Activated naive CD8-positive, alpha-beta T cell treated with anti-CD3 and anti-CD28 coated beads for 36 hours (primary cell): Measurements from ENCODE around the gene TMEM151A. TPM values are rescaled to one million over a fixed set of nuclear protein-coding genes. Genes with fewer than 3 reads are reported as not detected.

Source experiments
- DNase-seq: peaks from one replicate; pipeline ENCODE4 v3.0.0; 2021
- H3K27ac Mint-ChIP-seq: one replicate; pipeline ENCODE4 v1.8.0; 2022; ENCODE audit warnings: mild to moderate bottlenecking, moderate library complexity, mixed read lengths
- H3K27me3 Mint-ChIP-seq: one replicate; pipeline ENCODE4 v1.8.0; 2022; ENCODE audit warnings: mild to moderate bottlenecking, mixed read lengths
- H3K36me3 Mint-ChIP-seq: one replicate; pipeline ENCODE4 v1.8.0; 2021; ENCODE audit warnings: mild to moderate bottlenecking, mixed read lengths
- H3K4me1 Mint-ChIP-seq: one replicate; pipeline ENCODE4 v1.8.0; 2021; ENCODE audit warnings: mixed read lengths
- H3K4me3 Mint-ChIP-seq: one replicate; pipeline ENCODE4 v1.8.0; 2022; ENCODE audit warnings: mild to moderate bottlenecking, moderate library complexity, mixed read lengths
- H3K9me3 Mint-ChIP-seq: one replicate; pipeline ENCODE4 v1.8.0; 2022; ENCODE audit warnings: mixed read lengths
- total RNA-seq, 2 experiments: library from RNA; stranded (reverse); gene quantifications; one replicate each; pipeline ENCODE4 v1.2.3, GENCODE V29; 2021

Gene TMEM151A
- total RNA-seq, 2 experiments from 2014 or later = not detected

- H3K4me1 Mint-ChIP-seq = peaks cover 24% of the 10 kb centered on the region
- no peak overlapping the region for H3K4me3 Mint-ChIP-seq
- H3K27ac Mint-ChIP-seq = no peak overlapping the region
- peaks cover 18% of the 10 kb centered on the region for H3K36me3 Mint-ChIP-seq
- no peaks in the 10 kb centered on the region for H3K27me3 Mint-ChIP-seq
- DNase-seq = no peak
- H3K9me3 Mint-ChIP-seq = no peaks in the 10 kb centered on the region
Measured at GRCh38 chr11:66263785-66264184, 27.9 kb upstream of the TMEM151A start.

GRCh38 chr11:66264383-66264782, 27.3 kb upstream of the TMEM151A start:
- no peaks in the 10 kb centered on the region for H3K9me3 Mint-ChIP-seq
- no peak for DNase-seq
- no peak overlapping the region for H3K4me3 Mint-ChIP-seq
- H3K4me1 Mint-ChIP-seq = peaks cover 19% of the 10 kb centered on the region
- no peaks in the 10 kb centered on the region for H3K27me3 Mint-ChIP-seq
- no peak overlapping the region for H3K27ac Mint-ChIP-seq
- peaks cover 12% of the 10 kb centered on the region for H3K36me3 Mint-ChIP-seq

GRCh38 chr11:66264914-66265313, 26.8 kb upstream of the TMEM151A start:
- peaks cover 19% of the 10 kb centered on the region for H3K4me1 Mint-ChIP-seq
- H3K4me3 Mint-ChIP-seq = no peak overlapping the region
- H3K27ac Mint-ChIP-seq = no peak overlapping the region
- peak; percentile 56 for DNase-seq
- no peaks in the 10 kb centered on the region for H3K9me3 Mint-ChIP-seq
- peaks cover 7% of the 10 kb centered on the region for H3K36me3 Mint-ChIP-seq
- no peaks in the 10 kb centered on the region for H3K27me3 Mint-ChIP-seq

- peaks cover 24% of the 10 kb centered on the region for H3K4me1 Mint-ChIP-seq
- peaks cover 5% of the 10 kb centered on the region for H3K36me3 Mint-ChIP-seq
- H3K9me3 Mint-ChIP-seq = no peaks in the 10 kb centered on the region
- H3K27me3 Mint-ChIP-seq = no peaks in the 10 kb centered on the region
- DNase-seq = no peak
- no peak overlapping the region for H3K4me3 Mint-ChIP-seq
- no peak overlapping the region for H3K27ac Mint-ChIP-seq
Measured at GRCh38 chr11:66265531-66266377, 25.9 kb upstream of the TMEM151A start.

GRCh38 chr11:66266378-66267038, 25.2 kb upstream of the TMEM151A start:
- no peaks in the 10 kb centered on the region for H3K27me3 Mint-ChIP-seq
- H3K36me3 Mint-ChIP-seq = peaks cover 7% of the 10 kb centered on the region
- no peaks in the 10 kb centered on the region for H3K9me3 Mint-ChIP-seq
- peak overlapping the region; percentile 85 for H3K27ac Mint-ChIP-seq
- peaks cover 26% of the 10 kb centered on the region for H3K4me1 Mint-ChIP-seq
- DNase-seq = no peak
- H3K4me3 Mint-ChIP-seq = no peak overlapping the region

- DNase-seq = no peak
- H3K9me3 Mint-ChIP-seq = no peaks in the 10 kb centered on the region
- peaks cover 28% of the 10 kb centered on the region for H3K4me1 Mint-ChIP-seq
- peak overlapping the region; percentile 86 for H3K4me3 Mint-ChIP-seq
- peak overlapping the region; percentile 85 for H3K27ac Mint-ChIP-seq
- no peaks in the 10 kb centered on the region for H3K27me3 Mint-ChIP-seq
- H3K36me3 Mint-ChIP-seq = peaks cover 6% of the 10 kb centered on the region
Measured at GRCh38 chr11:66267039-66267378, 24.7 kb upstream of the TMEM151A start.

GRCh38 chr11:66267379-66268243, 24.1 kb upstream of the TMEM151A start:
- peak; percentile 90 for DNase-seq
- peak overlapping the region; percentile 96 for H3K27ac Mint-ChIP-seq
- no peaks in the 10 kb centered on the region for H3K27me3 Mint-ChIP-seq
- peak overlapping the region; percentile 86 for H3K4me3 Mint-ChIP-seq
- H3K9me3 Mint-ChIP-seq = no peaks in the 10 kb centered on the region
- peaks cover 28% of the 10 kb centered on the region for H3K4me1 Mint-ChIP-seq
- H3K36me3 Mint-ChIP-seq = peaks cover 6% of the 10 kb centered on the region

- Mint-ChIP-seq H3K9me3 (no peaks in the 10 kb centered on the region), H3K27ac (peak within 1 kb of the TSS; percentile 96), H3K27me3 (no peaks in the 10 kb centered on the region)
Measured at GRCh38 chr11:66268244-66268951, 23.3 kb upstream of the TMEM151A start, which contains the start of gene RAB1B. Gene RAB1B (plus strand): TSS chr11:66268639. CDS start chr11:66268680, 41 bp downstream.

GRCh38 chr11:66268952-66269905, 22.5 kb upstream of the TMEM151A start:
- Mint-ChIP-seq H3K36me3 (peaks cover 8% of the 10 kb centered on the region), H3K9me3 (no peaks in the 10 kb centered on the region), H3K27ac (peak overlapping the region; percentile 96), H3K4me1 (peaks cover 28% of the 10 kb centered on the region), H3K4me3 (peak overlapping the region; percentile 86), H3K27me3 (no peaks in the 10 kb centered on the region)
- no peak for DNase-seq

More at GRCh38 chr11:66268244-66268951, 23.3 kb upstream of the TMEM151A start, which contains the start of gene RAB1B:
- peak; percentile 100 for DNase-seq
- Mint-ChIP-seq H3K4me1 (peaks cover 28% of the 10 kb centered on the region), H3K4me3 (peak within 1 kb of the TSS; percentile 86), H3K36me3 (peaks cover 7% of the 10 kb centered on the region)

- no peaks in the 10 kb centered on the region for H3K9me3 Mint-ChIP-seq
- no peak overlapping the region for H3K4me3 Mint-ChIP-seq
- H3K36me3 Mint-ChIP-seq = peaks cover 13% of the 10 kb centered on the region
- peak overlapping the region; percentile 58 for H3K27ac Mint-ChIP-seq
- H3K4me1 Mint-ChIP-seq = peaks cover 28% of the 10 kb centered on the region
- H3K27me3 Mint-ChIP-seq = no peaks in the 10 kb centered on the region
- no peak for DNase-seq
Measured at GRCh38 chr11:66271816-66272215, 19.9 kb upstream of the TMEM151A start.

- Mint-ChIP-seq H3K27me3 (no peaks in the 10 kb centered on the region), H3K9me3 (no peaks in the 10 kb centered on the region), H3K4me1 (peaks cover 28% of the 10 kb centered on the region), H3K27ac (no peak overlapping the region), H3K4me3 (no peak overlapping the region), H3K36me3 (peaks cover 13% of the 10 kb centered on the region)
- DNase-seq = no peak
Measured at GRCh38 chr11:66272596-66272995, 19.1 kb upstream of the TMEM151A start.

- H3K4me3 Mint-ChIP-seq = no peak overlapping the region
Measured at GRCh38 chr11:66274219-66274618, 17.5 kb upstream of the TMEM151A start.

GRCh38 chr11:66275396-66275795, 16.3 kb upstream of the TMEM151A start:
- peaks cover 10% of the 10 kb centered on the region for H3K27me3 Mint-ChIP-seq
- H3K27ac Mint-ChIP-seq = no peak overlapping the region
- H3K4me3 Mint-ChIP-seq = no peak overlapping the region

More at GRCh38 chr11:66274219-66274618, 17.5 kb upstream of the TMEM151A start:
- DNase-seq = no peak
- Mint-ChIP-seq H3K4me1 (peaks cover 26% of the 10 kb centered on the region), H3K27ac (no peak overlapping the region), H3K36me3 (peaks cover 13% of the 10 kb centered on the region), H3K9me3 (no peaks in the 10 kb centered on the region), H3K27me3 (peaks cover 6% of the 10 kb centered on the region)

More at GRCh38 chr11:66275396-66275795, 16.3 kb upstream of the TMEM151A start:
- no peak for DNase-seq
- Mint-ChIP-seq H3K36me3 (peaks cover 13% of the 10 kb centered on the region), H3K4me1 (peaks cover 22% of the 10 kb centered on the region), H3K9me3 (no peaks in the 10 kb centered on the region)
